GM19099 (cell line): ENCODE measurements around the gene PLEKHH1.
A peak's percentile ranks its signal among the peaks of the same experiment; 100 is the strongest.

Source experiments
- POLR2A ChIP-seq: IDR thresholded peaks from 3 replicates; pipeline ENCODE4 v1.6.1; 2011; ENCODE audit warnings: low read depth; ENCODE audit not compliant: insufficient read length; ENCODE audit errors: extremely low read depth

Gene PLEKHH1

DNA sequence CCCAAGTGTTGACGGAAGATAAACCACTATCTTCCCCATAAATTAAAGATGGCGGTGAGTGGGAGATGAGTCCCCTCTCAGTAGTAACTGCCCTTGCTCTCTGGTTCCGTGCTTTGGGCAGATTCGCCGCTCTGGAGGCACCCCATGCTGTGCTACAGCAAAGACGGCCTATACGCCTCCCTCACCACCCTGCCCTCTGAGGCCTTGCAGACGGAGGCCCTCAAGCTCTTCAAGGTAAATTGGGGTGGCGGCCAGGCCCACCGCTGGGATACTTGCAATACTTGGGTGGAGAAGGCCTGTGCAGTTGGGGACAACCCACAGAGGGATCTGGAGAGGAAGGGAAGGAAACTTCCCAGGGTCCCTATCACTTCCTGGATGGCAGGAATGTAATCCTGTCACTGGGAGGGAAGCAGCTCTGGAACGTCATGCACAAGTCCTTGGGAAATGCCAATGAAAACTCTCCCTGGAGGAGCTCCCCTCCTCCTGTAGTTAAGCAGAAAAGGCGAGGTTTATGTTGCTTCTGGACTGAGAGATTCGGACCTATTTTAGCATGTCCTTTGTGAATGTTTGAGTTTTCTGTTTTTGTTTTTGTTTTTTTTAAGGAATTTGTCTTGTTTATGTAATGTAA lies 44.2 kb downstream of the PLEKHH1 start:
- no peak for TF ChIP-seq POLR2A

- no peak for TF ChIP-seq POLR2A
These were observed 45.0 kb downstream of the PLEKHH1 start for GRCh38 chr14:67577909-67578749.

GRCh38 chr14:67579040-67579439 lies 46.0 kb downstream of the PLEKHH1 start:
- no peak for TF ChIP-seq POLR2A

- TF ChIP-seq POLR2A: no peak
These were observed 46.5 kb downstream of the PLEKHH1 start for GRCh38 chr14:67579636-67580035.

DNA sequence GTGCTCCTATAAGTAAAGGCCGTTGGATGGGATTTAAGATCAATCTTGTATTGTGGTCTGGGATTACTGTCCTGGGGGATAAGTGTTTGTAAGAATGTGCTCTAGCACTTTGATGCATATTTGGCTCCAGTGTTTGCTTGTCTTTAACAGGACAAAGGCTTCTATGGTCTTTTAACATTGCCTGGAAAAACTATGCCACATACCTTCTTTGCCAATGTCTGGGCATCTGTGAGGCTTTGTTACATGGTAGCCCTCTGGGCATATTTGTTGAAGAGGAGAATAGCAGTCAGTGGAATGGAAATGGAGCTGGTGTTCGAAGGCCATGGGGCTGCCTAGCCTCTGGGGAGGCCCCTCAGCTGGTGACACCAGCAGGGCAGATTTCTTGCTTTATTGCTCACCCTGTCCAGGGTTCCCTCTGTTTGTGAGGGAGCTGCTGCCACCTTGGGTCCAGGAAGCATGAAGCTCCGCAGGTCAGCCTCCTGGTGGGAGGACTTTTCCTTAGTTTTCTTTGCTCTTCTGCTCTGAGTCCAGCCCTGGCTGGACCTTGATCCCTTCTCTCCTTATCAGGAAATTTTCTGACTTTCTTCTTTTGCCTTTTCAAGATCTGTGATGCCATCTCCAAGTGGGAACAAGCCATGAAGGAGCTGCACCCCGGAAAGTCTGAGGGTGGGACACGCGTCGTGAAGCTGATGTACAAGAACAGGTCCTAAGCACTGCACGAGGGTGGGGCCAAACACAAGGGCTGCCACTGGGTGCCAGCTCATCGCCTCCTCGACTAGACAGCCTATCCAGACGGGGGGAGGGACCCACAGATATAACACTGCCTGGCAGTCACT lies 47.5 kb downstream of the PLEKHH1 start:
- no peak for TF ChIP-seq POLR2A

GRCh38 chr14:67581643-67582042 lies 48.6 kb downstream of the PLEKHH1 start:
- no peak for TF ChIP-seq POLR2A

GRCh38 chr14:67582061-67582460 lies 49.0 kb downstream of the PLEKHH1 start:
- TF ChIP-seq POLR2A: no peak

GRCh38 chr14:67583711-67584644 lies 50.9 kb downstream of the PLEKHH1 start:
- no peak for TF ChIP-seq POLR2A

DNA sequence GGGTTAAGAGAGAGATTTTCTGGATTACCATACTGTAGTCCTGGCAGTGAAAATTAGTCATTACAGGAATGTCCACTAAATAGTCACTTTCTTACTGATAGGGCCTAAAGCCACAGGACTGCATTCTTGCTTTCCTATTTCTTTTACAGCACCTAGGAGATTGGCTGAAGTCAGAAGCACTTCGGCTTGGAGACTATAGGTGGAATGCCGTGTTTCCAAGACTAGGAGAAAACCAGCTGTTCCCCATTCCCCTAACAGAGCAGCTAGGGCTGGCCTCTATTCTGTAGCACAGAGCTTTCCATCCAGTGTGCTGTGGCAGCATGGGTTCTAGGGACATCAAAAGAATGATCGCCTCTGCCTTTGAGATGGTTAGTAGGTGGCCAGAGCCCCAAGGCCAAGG lies 51.9 kb downstream of the PLEKHH1 start:
- no peak for TF ChIP-seq POLR2A

GRCh38 chr14:67586369-67586768 lies 53.3 kb downstream of the PLEKHH1 start:
- TF ChIP-seq POLR2A: no peak

DNA sequence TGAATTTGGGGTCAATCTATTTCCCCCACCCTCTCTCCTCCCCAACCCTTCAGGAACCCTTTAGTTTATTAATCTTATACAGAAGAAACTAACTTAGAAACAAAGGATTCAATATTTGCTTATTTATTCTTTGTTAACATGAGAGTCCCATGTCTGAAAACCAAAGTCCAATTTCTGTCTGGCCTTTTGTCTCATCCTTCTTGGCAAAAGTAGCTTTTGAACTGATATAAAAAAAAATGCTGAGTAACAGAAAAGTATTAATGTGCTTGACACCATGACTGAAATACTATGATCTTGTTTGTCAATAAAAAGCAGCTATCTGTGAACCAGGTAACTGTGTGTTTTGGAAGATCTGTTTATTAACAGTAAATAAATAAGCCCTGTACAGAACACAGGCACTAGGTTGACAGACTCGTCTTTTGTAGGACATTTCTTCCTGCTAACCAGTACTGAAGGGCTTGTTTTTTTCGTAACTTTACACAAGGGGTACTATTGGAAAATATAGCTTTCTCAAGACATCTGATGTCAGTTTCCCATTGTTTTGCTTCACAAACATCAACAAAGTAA lies 56.2 kb downstream of the PLEKHH1 start:
- TF ChIP-seq POLR2A: no peak

DNA sequence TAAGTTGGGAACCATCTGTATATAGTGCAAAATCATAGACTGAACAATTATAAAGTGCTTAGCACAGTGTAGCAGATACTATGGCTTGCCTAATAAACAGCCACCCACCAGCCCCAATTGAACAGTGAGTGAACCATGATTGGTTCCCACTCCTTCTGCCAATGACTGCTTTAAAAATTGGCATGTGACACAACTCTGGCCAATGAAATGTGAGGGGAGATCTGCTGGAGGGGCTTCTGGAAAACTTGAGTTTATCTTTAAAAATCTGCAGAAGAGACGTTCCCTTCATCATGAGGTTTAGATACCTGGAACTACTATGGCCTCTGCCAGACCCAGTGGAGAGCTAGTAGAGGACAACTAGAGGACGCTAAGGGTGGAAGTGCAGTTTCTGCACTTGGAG lies 62.3 kb downstream of the PLEKHH1 start:
- TF ChIP-seq POLR2A: no peak

- TF ChIP-seq POLR2A: peak; percentile 74
These were observed 66.8 kb downstream of the PLEKHH1 start, which contains the start of gene PIGH for GRCh38 chr14:67599698-67600561. Gene PIGH (minus strand): TSS chr14:67600268. CDS start chr14:67600203, 65 bp downstream.
